ENCODE results near the gene POLR3C.

GRCh38 chr1:145805057-145805456 lies 18.9 kb upstream of the POLR3C start:
- TF ChIP-seq POLR2AphosphoS5 (IDR thresholded peaks at IDR 0.05; ENCODE audit: low read depth, low read length) (no peak), POLR2A (IDR thresholded peaks at IDR 0.05; ENCODE audit: low read depth, low read length) (no peak), PAX5 (IDR thresholded peaks at IDR 0.05; ENCODE audit: insufficient read depth, low read length, severe bottlenecking) (no peak), SPI1 (IDR thresholded peaks at IDR 0.05; ENCODE audit: low read depth, low read length) (no peak), TAF1 (IDR thresholded peaks at IDR 0.05; ENCODE audit: low read depth, low read length) (no peak), POU2F2 (IDR thresholded peaks at IDR 0.05; ENCODE audit: low read depth, low read length) (no peak)

Data from GM12891 (cell line).